T-helper 1 cell (primary cell): Measurements from ENCODE around the gene OR4N5.
"Not testable (repeated sequence)": the region's sequence is repeated elsewhere in the genome, so short reads cannot be mapped to it uniquely, and the experiment has no call there.

Source experiments
- DNase-seq, 5 donors: peaks; one replicate each; pipeline ENCODE4 v3.0.0-alpha.2; 2012 to 2020
- total RNA-seq, 4 donors: gene quantifications; one replicate each; lab custom pipeline; 2026; lab: John Stamatoyannopoulos, UW

Gene OR4N5
- total RNA-seq = 0 reads per million in 4 donors

DNA sequence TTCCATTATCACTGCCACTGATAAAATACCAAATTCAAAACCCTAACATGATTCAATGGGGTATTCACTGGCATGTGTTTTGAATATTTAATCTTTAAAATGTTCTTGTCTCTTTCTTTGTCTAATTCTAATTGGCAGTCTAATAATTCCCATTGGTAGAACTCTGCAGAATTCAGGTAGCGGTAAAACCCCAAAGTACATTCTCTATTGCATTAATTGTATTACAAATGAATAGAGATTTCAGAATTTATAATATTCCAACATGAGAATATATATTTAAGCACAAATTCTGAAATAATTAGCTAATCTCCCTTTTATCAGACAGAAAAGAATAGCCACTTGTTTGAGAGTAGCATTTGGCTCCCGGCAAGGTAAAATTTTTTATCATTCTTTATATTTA is at the start of gene OR4N5:
TSS of gene OR4N5 (plus strand) at position 301 of the 400 bp plus-strand sequence. CDS start 4,916 bp downstream, outside the sequence.
- DNase-seq = no peak

- DNase-seq = no peak
Measured at GRCh38 chr14:20092050-20092449, 46.6 kb upstream of the OR4N5 start.

GRCh38 chr14:20093442-20093841 is 45.2 kb upstream of the OR4N5 start:
- no peak for DNase-seq

- DNase-seq = not testable (repeated sequence)
Measured at GRCh38 chr14:20098926-20099770, 39.5 kb upstream of the OR4N5 start.

- DNase-seq = no peak
Measured at GRCh38 chr14:20110438-20110837, 28.2 kb upstream of the OR4N5 start, which contains the start of gene OR4K17. TSS of gene OR4K17 (plus strand) at chr14:20110739. CDS start at chr14:20117500, 6,761 bp downstream.

GRCh38 chr14:20112321-20112720 is 26.3 kb upstream of the OR4N5 start:
- no peak for DNase-seq

- no peak for DNase-seq
Measured at GRCh38 chr14:20116748-20117147, 21.9 kb upstream of the OR4N5 start.

DNA sequence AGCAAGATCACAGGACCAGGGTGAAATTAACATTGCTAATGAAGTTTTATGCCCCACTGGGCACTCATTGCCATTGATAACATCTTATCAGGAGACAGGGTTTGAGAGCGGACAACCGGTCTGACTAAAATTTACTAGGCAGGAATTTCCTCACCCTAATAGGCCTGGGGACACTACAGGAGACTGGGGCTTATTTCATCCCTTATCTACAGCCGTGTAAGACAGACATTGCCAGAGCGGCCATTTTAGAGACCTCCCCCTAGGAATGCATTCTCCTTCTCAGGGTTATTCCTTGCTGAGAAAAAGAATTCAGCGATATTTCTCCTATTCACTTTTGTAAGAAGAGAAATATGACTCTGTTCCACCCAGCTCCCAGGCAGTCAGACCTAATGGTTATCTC is 19.8 kb upstream of the OR4N5 start:
- DNase-seq = no peak

- no peak for DNase-seq
Measured at GRCh38 chr14:20143911-20144310, 5.3 kb downstream of the OR4N5 start.

GRCh38 chr14:20144820-20145219 is 6.2 kb downstream of the OR4N5 start:
- DNase-seq = no peak

- DNase-seq = no peak
Measured at GRCh38 chr14:20164462-20164861, 25.8 kb downstream of the OR4N5 start.

DNA sequence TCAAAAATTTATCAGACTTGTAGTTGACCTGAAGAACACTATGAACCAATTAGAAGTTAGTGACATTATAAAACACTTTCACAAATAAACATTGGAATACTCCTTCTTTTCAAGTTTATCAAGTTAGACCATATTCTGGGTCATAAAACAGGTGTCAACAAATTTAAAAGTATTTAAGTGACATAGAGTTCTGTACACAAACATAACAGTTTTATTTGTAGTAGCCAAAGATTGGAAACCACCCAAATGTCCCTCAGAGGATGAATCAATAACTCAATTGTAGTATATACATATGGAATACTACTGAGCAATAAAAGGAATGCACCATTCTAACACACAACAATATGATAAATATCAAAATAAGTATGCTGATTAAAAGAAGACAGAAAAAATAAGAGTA is 28.5 kb downstream of the OR4N5 start:
- DNase-seq = no peak

DNA sequence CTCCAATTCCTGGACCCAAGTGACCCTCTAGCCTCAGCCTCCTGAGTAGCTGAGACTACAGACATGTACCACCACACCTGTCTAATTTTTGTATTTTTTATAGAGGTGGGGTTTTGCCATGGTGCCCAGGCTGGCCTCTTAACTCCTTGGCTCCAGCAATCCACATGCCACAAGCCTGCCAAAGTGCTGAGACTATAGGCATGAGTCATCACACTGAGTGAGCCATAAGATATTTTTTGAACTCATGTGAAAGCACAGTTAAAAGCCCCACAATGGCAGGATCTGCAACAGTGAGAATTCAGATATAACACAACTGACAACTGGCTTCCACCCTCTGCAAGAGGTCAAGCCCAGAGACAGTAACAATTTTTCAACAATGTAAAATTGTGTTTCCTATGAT is 31.2 kb downstream of the OR4N5 start:
- not testable (repeated sequence) for DNase-seq

DNA sequence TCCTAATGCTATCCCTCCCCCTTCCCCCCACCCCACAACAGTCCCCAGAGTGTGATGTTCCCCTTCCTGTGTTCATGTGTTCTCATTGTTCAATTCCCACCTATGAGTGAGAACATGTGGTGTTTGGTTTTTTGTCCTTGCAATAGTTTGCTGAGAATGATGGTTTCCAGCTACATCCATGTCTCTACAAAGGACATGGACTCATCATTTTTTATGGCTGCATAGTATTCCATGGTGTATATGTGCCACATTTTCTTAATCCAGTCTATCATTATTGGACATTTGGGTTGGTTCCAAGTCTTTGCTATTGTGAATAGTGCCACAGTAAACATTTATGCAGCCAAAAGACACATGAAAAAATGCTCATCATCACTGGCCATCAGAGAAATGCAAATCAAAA is 35.6 kb downstream of the OR4N5 start:
- DNase-seq = not testable (repeated sequence)

DNA sequence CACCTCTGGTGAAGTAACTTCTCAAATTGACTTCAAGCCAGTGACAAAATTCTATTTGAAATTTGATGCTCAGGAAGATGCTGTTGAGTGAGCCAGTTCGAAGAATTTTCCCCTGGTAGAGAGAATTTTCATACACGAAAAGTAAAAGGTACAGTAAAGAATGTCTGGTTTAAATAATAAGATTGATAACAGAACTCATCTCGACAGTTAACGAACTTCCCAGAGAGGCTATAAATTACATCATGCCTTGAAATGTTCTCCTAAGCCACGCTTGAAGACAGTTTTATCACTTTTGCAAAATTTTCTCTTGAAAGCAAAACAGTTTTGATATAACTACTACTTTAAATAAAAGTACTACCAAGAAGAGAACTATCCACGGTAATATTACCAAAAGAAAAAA is 37.7 kb downstream of the OR4N5 start:
- no peak for DNase-seq

GRCh38 chr14:20177433-20177974 is 38.9 kb downstream of the OR4N5 start:
- no peak for DNase-seq

- DNase-seq = no peak
Measured at GRCh38 chr14:20179218-20179617, 40.6 kb downstream of the OR4N5 start.

DNA sequence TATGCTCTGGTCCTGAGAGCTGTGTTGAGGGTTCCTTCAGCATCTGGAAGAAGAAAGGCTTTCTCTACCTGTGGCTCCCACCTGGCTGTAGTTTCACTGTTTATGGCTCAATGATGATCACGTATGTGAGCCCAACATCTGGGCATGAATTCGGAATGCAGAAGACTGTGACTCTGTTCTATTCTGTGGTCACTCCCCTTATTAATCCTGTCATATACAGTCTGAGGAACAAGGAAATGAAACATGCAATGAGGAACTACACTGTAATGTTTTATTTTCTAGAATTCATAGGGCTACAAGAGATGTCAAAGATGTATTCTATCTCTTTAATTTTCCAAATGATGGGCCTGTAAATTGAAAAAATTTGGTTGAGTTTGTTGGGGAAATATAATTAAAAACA is 41.3 kb downstream of the OR4N5 start:
- no peak for DNase-seq

DNA sequence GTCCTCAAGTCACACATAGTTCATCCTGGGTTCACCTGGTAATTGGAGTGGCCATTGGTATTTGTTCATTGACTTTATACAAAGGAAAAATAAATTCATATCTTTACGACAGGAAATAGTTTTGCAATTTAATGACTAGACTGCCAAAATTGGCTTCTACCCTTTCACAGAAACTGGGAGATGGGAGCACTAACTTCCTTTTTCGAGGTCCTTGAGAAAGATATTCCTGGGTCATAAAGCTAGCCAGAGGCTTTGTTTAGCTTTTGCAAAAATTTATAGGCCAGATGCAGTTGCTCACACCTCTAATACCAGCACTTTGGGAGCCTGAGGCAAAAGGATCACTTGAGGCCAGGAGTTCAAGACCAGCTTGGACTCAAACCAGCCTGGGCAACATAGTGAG is 41.9 kb downstream of the OR4N5 start:
- DNase-seq = no peak

DNA sequence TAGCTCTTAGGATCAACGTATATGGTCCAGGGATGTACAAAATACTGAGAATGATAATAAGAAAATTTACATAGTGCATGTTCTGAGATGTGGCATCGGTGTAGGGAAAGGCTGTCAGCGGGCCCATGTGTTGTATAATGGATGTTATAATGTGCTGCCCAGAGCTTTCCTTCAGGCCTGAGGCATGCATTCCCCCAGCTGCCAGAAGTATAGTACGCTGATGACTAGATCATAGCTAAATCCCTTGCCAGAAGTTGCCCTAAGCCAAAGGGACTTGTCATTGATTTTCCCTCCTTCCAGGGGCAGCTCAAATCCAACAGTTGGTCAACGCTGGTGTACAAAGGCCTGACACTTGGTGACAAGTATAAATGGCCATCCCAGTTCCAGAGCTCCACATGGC is 45.6 kb downstream of the OR4N5 start:
- DNase-seq = no peak

- DNase-seq = no peak
Measured at GRCh38 chr14:20190596-20190995, 52.0 kb downstream of the OR4N5 start, which contains the start of gene OR11G2. TSS of gene OR11G2 (plus strand) at chr14:20190896. CDS start at chr14:20197438, 6,542 bp downstream.

- DNase-seq = no peak
Measured at GRCh38 chr14:20191396-20191795, 52.8 kb downstream of the OR4N5 start.

GRCh38 chr14:20194101-20194500 is 55.5 kb downstream of the OR4N5 start:
- DNase-seq = no peak
